ENCODE measurements around the gene OR8B8.
"Not testable (repeated sequence)": the region's sequence is repeated elsewhere in the genome, so short reads cannot be mapped to it uniquely, and the experiment has no call there.

Gene OR8B8

DNA sequence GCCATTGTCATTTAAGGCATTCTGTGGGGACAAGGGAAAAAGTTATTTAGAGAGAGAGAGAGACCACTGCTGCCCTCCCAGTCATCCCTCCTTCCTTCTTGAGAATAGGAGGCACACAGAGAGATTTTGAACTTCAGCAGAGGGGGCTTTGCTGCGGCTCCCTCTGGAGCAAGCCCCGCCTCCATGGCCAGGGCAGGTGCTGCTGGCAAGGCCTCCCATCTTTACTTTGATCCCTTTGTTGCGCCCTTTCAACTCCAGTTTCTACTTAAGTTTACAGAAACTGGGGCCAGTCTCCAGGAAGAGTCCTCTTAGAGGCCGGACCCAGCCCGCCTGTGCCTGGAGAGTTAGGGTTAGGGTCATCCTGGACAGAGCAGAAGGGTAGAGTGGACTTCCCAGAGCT lies 4.4 kb downstream of the OR8B8 start:
- no peak for DNase-seq

DNA sequence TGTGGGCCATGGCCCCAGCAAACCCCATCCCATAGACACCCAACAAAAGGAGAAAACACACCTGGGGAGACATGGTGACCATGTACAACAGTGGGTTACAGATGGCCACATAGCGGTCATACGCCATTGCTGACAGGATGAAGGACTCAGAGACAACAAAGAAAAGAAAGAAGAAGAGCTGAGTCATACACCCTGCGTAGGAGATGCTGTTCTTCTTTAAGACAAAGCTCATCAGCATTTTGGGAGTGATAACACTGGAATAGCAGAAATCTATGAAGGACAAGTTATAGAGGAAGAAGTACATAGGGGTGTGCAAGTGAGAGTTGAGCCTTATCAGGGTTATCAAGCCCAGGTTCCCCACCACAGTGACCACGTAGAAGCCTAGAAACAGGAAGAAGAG lies 4.9 kb downstream of the OR8B8 start:
- no peak for DNase-seq

DNA sequence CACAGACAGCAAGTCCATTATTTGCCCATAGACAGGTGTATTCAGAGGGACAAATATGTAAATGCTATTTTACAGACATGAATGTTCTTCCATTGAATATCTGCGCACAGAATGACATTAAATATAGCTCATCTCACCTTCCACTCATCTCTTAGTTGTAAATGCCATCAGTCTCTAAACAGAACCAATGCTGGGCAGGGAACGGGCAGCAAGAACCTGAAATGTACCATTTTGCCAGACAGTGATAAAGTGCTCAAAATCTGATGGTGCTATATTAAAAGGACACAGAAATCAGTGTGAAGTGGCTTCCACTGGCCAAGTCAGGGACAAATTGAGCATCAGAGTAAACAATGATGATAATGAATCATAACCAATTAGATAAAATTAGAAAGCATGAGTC lies 10.8 kb downstream of the OR8B8 start:
- DNase-seq, result no peak

DNA sequence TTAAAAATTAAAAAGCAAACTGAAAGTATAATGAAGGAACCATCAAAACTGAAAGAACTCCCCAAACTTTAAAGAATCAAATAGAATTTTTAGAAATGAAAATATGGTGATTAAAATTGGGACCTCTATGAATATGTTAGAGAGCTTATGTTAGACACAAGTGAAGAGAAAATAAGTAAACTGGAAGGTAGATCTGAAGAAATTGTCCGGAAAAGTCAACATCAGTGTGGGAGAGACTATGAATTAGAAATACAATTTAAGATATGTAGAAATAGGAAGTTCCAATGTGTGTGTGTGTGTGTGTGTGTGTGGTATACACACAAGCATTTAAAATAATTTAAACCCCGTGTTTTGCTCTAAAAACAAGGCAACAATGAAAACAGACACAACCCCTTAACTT lies 15.9 kb downstream of the OR8B8 start:
- DNase-seq, result no peak

DNA sequence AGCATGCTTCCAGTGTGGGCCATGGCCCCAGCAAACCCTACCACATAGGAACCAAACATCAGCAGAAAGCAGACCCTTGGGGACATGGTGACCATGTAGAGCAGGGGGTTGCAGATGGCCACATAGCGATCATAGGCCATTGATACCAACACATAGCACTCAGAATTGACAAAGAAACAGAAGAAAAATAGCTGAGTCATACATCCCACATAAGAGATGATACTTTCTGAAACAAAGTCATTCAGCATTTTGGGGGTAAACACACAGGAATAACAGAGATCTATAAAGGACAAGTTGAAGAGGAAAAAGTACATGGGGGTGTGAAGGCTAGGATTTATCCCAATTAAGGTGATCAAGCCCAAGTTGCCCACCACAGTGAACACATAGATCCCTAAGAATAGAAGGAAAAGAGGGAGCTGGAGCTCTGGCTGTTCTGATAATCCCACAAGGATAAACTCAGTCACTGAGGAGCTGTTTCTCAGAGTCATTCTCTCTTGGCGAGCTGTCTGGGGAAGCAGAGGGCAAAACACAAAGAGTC lies 21.0 kb downstream of the OR8B8 start, which contains the start of gene OR8B4:
TSS of gene OR8B4 (minus strand) at position 488 of the 538 bp plus-strand sequence. CDS start at position 488, 0 bp downstream.
- DNase-seq, result no peak

DNA sequence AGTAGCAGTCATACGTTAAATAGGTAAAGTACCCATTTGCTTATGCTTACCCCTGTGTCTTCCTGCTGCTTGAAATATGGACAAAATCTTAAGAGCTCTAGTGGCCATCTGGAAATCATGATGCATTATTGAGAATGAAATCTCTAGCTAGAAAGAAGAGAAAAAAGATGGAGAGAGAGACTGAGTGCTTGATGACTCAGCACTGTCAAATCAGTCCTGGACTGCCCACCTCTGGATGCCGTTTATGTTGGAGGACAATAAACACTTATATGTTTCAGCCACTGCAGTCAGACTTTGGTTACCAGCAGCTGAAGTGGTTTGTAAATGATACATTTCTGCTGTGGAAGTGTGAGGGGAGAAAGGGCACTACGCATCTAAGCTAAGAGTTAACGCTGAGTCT lies 24.5 kb downstream of the OR8B8 start:
- DNase-seq, result no peak

DNA sequence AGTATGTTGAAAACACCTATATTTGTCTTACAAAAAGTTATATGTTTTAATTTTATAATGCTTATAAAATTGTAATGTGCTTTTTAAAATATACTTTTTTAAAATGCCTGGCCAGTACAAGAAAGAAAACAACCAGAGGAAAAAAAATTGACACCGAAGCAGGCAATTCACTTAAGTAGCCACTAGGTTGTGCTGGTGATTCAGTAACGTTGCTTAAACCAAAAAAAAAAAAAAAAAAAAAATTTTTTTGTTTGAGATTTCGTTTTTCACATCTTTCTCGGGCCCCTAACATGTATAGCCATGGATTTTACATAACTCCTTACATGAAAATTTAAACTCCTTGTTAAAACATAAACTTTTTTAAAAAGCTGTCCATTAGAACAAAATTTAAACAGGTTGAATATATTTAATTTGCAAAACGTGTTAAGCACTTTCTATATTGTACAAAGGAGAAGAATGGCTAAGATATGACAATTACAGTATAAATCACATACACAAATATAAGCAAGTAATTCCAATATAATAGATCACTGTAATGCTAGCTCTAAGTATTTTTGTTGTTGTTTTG lies 30.1 kb downstream of the OR8B8 start:
- DNase-seq, result peak; percentile 1

DNA sequence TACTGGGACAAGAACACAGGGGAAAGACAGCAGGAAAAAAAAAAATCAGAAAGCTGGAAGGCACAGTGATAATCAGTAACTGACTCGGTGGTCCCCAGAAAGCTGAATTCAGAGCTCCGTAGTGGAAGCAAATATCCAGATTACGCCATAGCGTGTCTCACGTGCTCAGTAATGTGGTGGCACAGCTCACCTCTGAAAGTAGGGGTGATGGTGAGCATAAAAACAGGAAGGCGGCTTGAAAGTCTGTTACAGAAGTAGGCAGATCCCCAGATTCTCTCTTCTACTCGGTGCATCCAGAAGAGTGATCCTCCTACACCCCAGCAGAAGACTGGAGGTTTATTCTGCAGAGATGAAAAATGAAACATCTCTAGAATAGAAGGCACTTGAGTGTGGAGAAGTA lies 35.6 kb downstream of the OR8B8 start:
- DNase-seq, result no peak

DNA sequence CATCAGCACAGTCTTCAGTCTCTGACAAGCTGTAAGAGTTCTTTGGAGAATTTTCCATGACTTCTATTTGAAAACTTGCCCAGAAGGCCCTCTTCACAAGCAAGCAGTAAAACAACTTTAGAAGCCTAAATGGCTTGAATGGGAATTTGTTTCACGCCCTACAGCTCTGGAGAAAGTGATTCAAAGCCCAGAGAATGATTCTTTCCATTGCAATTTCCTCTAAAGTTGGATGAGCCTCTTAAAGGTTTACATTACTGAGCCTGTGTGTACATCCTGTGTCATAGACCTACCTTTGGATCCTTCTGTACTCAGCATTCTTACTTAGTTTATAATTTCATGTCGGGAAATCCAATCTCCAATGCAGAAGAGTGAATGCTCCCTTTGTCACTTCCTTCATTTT lies 39.9 kb downstream of the OR8B8 start:
- no peak for DNase-seq

DNA sequence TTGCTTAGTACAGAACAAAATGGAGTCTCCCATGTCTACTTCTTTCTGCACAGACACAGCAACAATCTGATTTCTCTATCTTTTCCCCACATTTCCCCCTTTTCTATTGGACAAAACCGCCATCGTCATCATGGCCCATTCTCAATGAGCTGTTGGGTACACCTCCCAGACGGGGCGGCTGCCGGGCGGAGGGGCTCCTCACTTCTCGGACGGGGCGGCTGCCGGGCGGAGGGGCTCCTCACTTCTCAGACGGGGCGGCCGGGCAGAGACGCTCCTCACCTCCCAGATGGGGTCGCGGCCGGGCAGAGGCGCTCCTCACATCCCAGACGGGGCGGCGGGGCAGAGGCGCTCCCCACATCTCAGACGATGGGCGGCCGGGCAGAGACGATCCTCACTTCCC lies 42.3 kb downstream of the OR8B8 start:
- DNase-seq, result not testable (repeated sequence)

DNA sequence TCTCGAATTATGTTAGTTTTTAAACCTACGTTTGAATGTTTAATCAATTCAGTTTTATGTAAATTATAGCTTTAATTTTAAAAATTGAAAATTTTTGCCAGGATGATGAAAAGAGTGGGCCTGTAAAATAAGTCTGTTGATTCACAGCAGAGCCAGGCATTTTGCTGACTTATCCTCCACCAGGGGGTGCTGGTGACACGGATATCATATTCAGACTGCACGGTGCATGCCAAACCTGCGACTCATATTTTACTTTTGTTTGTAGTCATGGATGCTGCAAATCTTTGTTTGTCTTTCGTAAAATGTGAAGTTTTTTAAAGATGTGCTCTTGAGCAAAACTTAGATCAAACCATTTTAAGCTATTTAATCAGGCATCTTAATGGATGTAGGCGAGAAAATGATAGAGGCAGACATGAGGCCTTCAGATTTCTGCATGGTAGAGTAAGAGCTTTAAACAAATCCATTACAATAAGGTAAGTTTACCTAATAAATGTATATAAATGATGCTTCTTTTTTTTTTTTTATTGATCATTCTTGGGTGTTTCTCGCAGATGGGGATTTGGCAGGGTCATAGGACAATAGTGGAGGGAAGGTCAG lies 43.1 kb downstream of the OR8B8 start:
- no peak for DNase-seq

DNA sequence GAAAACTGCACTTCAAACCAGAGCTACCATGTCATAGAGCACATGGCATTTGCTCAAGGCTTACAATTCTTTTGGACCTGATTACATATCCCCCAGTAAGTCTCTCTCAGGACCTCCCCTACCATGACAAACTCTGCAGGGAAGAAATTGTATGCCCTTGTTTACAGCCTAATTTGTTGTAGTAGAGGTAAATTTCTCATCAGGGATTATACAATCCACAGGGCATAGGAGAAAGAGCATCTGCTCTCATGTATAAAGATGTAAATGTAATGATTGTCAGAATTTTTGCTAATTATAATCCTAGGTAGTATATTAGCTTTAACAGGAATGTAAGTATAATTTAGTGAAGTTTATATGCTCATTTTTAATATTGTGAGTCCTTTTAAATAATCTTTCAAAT lies 46.6 kb downstream of the OR8B8 start, which contains the start of gene OR8B3:
TSS of gene OR8B3 (minus strand) at position 101 of the 400 bp plus-strand sequence. CDS start 1,673 bp downstream, outside the sequence.
- DNase-seq, result no peak

DNA sequence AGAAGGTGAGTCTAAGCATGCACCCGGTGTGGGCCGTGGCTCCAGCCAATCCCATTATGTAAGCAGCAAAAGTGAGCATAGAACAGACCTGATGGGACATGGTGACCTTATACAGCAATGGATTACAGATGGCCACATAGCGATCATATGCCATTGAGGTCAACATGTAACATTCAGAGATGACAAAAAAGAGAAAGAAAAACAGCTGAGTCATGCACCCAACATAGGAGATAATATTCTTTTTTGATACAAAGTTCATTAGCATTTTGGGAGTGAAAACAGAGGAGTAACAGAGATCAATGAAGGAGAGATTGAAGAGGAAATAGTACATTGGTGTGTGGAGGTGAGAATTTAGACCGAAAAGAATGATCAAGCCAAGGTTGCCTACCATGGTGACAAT lies 48.6 kb downstream of the OR8B8 start:
- not testable (repeated sequence) for DNase-seq

DNA sequence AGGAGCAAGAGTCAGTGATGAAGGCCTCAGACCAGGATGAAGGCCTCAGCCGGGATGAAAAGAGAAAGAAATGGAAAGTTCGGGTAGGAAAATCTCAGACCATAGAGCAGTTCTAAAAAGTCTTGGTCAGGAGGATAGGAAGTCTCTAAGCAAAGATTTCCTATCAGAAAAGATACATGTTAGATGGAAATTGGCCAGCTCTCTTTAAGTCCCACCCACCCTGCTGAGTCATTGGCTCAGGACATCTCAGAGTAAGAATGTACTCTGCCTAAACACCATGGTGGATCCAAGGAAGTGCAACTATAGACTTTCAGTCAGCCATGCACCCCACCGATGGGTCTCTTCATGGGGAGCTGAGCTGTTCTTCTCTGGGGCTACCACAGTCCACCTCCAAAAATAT lies 51.1 kb downstream of the OR8B8 start:
- no peak for DNase-seq
